ENCODE results near the gene STUM. TPM values are rescaled to one million over a fixed set of nuclear protein-coding genes. Genes with fewer than 3 reads are reported as not detected.

Gene STUM
- polyA plus RNA-seq, 1 donor: 13.5 TPM

- DNase-seq (ENCODE audit: low read depth): no peak
Measured at GRCh38 chr1:226651041-226651731, 102.6 kb downstream of the STUM start.

- DNase-seq (ENCODE audit: low read depth): no peak
Measured at GRCh38 chr1:226651732-226652105, 103.2 kb downstream of the STUM start.

- DNase-seq (ENCODE audit: low read depth): no peak
Measured at GRCh38 chr1:226652613-226653012, 104.0 kb downstream of the STUM start.

GRCh38 chr1:226653311-226653921 is 104.9 kb downstream of the STUM start:
- no peak for DNase-seq (ENCODE audit: low read depth)

GRCh38 chr1:226654046-226654667 is 105.6 kb downstream of the STUM start:
- no peak for DNase-seq (ENCODE audit: low read depth)

- no peak for DNase-seq (ENCODE audit: low read depth)
Measured at GRCh38 chr1:226654668-226655055, 106.1 kb downstream of the STUM start.

- DNase-seq (ENCODE audit: low read depth): no peak
Measured at GRCh38 chr1:226655251-226656163, 106.9 kb downstream of the STUM start.

GRCh38 chr1:226656201-226656600 is 107.6 kb downstream of the STUM start:
- DNase-seq (ENCODE audit: low read depth): no peak

- no peak for DNase-seq (ENCODE audit: low read depth)
Measured at GRCh38 chr1:226656601-226657277, 108.2 kb downstream of the STUM start.

GRCh38 chr1:226657895-226658545 is 109.5 kb downstream of the STUM start:
- DNase-seq (ENCODE audit: low read depth): no peak

- DNase-seq (ENCODE audit: low read depth): no peak
Measured at GRCh38 chr1:226658546-226659125, 110.1 kb downstream of the STUM start.

Other genes with a start within 250 kb of the STUM start
- 6.7 TPM for gene LIN9, start 239.6 kb upstream of the STUM start, polyA plus RNA-seq (ENCODE audit: insufficient read length)
- 95.9 TPM for gene PARP1, start 140.7 kb upstream of the STUM start, polyA plus RNA-seq (ENCODE audit: insufficient read length)
- gene ITPKB, start 190.5 kb downstream of the STUM start, polyA plus RNA-seq (ENCODE audit: insufficient read length): 18.9 TPM

All from forelimb muscle (tissue), 1 donor.